Measurements from ENCODE around the gene RPL36. TPM values are rescaled to one million over a fixed set of nuclear protein-coding genes. Genes with fewer than 3 reads are reported as not detected.
A peak's percentile ranks its signal among the peaks of the same experiment; 100 is the strongest.

Gene RPL36
- polyA plus RNA-seq, 3 donors: 1,118 to 1,631 (median 1,215) TPM

GRCh38 chr19:5671600-5671999, 18.5 kb upstream of the RPL36 start:
- no peak overlapping the region for H3K27ac ChIP-seq (ENCODE audit: low read depth, low read length)
- 94 to 97% (median 95%) methylated on average over 7 of the region's 7 CpGs for WGBS, 3 donors

GRCh38 chr19:5672708-5673459, 17.2 kb upstream of the RPL36 start:
- H3K27ac ChIP-seq (ENCODE audit: low read depth, low read length): no peak overlapping the region
- 87 to 88% (median 87%) methylated on average over 13 of the region's 13 CpGs for WGBS, 3 donors

- WGBS, 3 donors: 93 to 98% (median 95%) methylated on average over 1 of the region's 1 CpG
Observed at GRCh38 chr19:5673752-5674151, 16.3 kb upstream of the RPL36 start.

GRCh38 chr19:5674714-5675113, 15.4 kb upstream of the RPL36 start:
- 79 to 88% (median 86%) methylated on average over 5 of the region's 5 CpGs for WGBS, 3 donors
- no peak overlapping the region for H3K27ac ChIP-seq (ENCODE audit: low read depth, low read length)

More at GRCh38 chr19:5673752-5674151, 16.3 kb upstream of the RPL36 start:
- no peak overlapping the region for H3K27ac ChIP-seq (ENCODE audit: low read depth, low read length)

- WGBS, 3 donors: 63 to 81% (median 80%) methylated on average over 17 of the region's 17 CpGs
- H3K27ac ChIP-seq (ENCODE audit: low read depth, low read length): no peak overlapping the region
Observed at GRCh38 chr19:5676105-5676771, 13.9 kb upstream of the RPL36 start.

- WGBS, 3 donors: 60 to 85% (median 77%) methylated on average over 13 of the region's 13 CpGs
- no peak overlapping the region for H3K27ac ChIP-seq (ENCODE audit: low read depth, low read length)
Observed at GRCh38 chr19:5676772-5677105, 13.4 kb upstream of the RPL36 start.

- H3K27ac ChIP-seq (ENCODE audit: low read depth, low read length): no peak overlapping the region
- WGBS, 3 donors: 90 to 95% (median 93%) methylated on average over 10 of the region's 10 CpGs
Observed at GRCh38 chr19:5677136-5677535, 13.0 kb upstream of the RPL36 start.

GRCh38 chr19:5677580-5677979, 12.5 kb upstream of the RPL36 start:
- H3K27ac ChIP-seq (ENCODE audit: low read depth, low read length): no peak overlapping the region
- WGBS, 3 donors: 86 to 95% (median 92%) methylated on average over 9 of the region's 9 CpGs

- WGBS, 3 donors: 86 to 92% (median 91%) methylated on average over 21 to 22 of the region's 22 CpGs
Observed at GRCh38 chr19:5678071-5678718, 11.9 kb upstream of the RPL36 start.

GRCh38 chr19:5679289-5680083, 10.6 kb upstream of the RPL36 start:
- H3K27ac ChIP-seq (ENCODE audit: low read depth, low read length): no peak overlapping the region
- WGBS, 3 donors: 21 to 29% (median 22%) methylated on average over 21 to 26 of the region's 26 CpGs

More at GRCh38 chr19:5678071-5678718, 11.9 kb upstream of the RPL36 start:
- no peak overlapping the region for H3K27ac ChIP-seq (ENCODE audit: low read depth, low read length)

GRCh38 chr19:5680084-5680436, 10.0 kb upstream of the RPL36 start:
- 0 to 1% (median 0%) methylated on average over 23 of the region's 23 CpGs for WGBS, 3 donors
- H3K27ac ChIP-seq (ENCODE audit: low read depth, low read length): no peak overlapping the region

- peak within 1 kb of the TSS; percentile 85 for H3K27ac ChIP-seq (ENCODE audit: low read depth, low read length)
- 0 to 1% (median 1%) methylated on average over 77 to 94 of the region's 94 CpGs for WGBS, 3 donors
Observed at GRCh38 chr19:5680437-5681368, 9.4 kb upstream of the RPL36 start, which contains the start of the genes HSD11B1L and MICOS13. HSD11B1L (plus strand) TSS chr19:5681027; CDS start chr19:5684833, 3,806 bp downstream. MICOS13 (minus strand) TSS chr19:5680516; CDS start chr19:5680486, 30 bp downstream.

GRCh38 chr19:5681391-5682106, 8.5 kb upstream of the RPL36 start:
- H3K27ac ChIP-seq (ENCODE audit: low read depth, low read length): no peak overlapping the region
- WGBS, 3 donors: 59 to 67% (median 66%) methylated on average over 17 of the region's 17 CpGs

- no peak overlapping the region for H3K27ac ChIP-seq (ENCODE audit: low read depth, low read length)
- 87 to 92% (median 89%) methylated on average over 3 of the region's 3 CpGs for WGBS, 3 donors
Observed at GRCh38 chr19:5682107-5682482, 8.0 kb upstream of the RPL36 start.

- H3K27ac ChIP-seq (ENCODE audit: low read depth, low read length): no peak overlapping the region
- 90 to 93% (median 91%) methylated on average over 10 of the region's 10 CpGs for WGBS, 3 donors
Observed at GRCh38 chr19:5683177-5683886, 6.8 kb upstream of the RPL36 start.

- no peak overlapping the region for H3K27ac ChIP-seq (ENCODE audit: low read depth, low read length)
- WGBS, 3 donors: 85 to 91% (median 88%) methylated on average over 22 of the region's 22 CpGs
Observed at GRCh38 chr19:5684694-5685430, 5.2 kb upstream of the RPL36 start.
